Measurements from ENCODE around the gene WDR59.

The WDR59 gene

DNA sequence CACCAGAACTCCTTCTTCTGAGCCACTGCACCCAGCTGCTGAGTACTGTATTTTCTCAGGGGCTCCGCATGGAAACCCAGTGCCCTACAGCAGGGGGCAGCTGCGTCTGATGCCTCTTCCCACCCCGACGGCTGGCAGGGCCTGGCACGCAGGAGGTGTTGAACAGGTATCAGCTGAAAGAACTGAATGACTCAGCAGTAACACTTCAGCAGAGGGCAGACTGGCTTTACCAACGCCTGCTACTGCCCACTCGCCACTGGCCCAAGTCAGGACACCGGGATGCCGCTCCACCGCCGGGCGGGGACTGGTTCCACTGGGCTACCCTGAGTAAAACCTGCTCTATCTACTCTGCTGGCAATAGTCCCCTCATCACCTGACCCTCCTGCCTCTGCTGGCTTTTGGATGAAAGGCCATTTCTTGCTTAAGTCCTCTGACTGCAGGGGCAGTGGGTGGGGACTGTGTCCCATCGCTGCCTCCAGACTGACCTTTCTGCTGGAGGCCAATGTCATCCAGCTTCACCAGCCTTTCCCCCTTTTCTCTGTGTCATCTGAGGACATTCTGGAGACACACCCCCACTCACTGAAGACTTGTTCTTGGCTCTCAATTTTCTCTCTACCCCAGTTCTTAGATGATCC lies 109.9 kb downstream of the WDR59 start:
- H3K4me3 ChIP-seq (ENCODE audit: low read depth, low read length): no peak overlapping the region
- no peak for DNase-seq (ENCODE audit: low read depth)
- no peak for TF ChIP-seq CTCF (IDR thresholded peaks at IDR 0.05; ENCODE audit: insufficient read depth, low read depth, low read length, missing control alignments)

- TF ChIP-seq CTCF (IDR thresholded peaks at IDR 0.05; ENCODE audit: insufficient read depth, low read depth, low read length, missing control alignments): no peak
- no peak overlapping the region for H3K4me3 ChIP-seq (ENCODE audit: low read depth, low read length)
- no peak for DNase-seq (ENCODE audit: low read depth)
These were observed 110.8 kb downstream of the WDR59 start for GRCh38 chr16:74874123-74874522.

DNA sequence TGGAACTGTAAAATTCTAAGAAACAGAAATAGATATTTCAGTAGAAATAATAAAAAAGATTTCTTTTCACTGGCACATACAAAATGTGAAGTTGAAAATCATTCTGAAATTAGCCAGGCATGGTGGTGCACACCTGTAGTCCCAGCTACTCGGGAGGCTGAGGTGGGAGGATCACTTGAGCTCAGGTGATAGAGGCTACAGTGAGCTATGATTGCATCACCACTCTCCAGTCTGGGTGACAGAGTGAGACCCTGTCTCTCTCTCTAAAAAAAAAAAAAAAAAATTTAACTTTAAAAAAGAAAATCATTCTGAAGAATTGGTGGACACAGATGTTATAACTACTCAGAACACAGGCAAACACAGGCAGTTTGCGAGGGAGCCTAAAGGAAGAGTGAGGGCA lies 112.6 kb downstream of the WDR59 start:
- H3K4me3 ChIP-seq (ENCODE audit: low read depth, low read length): no peak overlapping the region
- no peak for TF ChIP-seq CTCF (IDR thresholded peaks at IDR 0.05; ENCODE audit: insufficient read depth, low read depth, low read length, missing control alignments)
- no peak for DNase-seq (ENCODE audit: low read depth)

DNA sequence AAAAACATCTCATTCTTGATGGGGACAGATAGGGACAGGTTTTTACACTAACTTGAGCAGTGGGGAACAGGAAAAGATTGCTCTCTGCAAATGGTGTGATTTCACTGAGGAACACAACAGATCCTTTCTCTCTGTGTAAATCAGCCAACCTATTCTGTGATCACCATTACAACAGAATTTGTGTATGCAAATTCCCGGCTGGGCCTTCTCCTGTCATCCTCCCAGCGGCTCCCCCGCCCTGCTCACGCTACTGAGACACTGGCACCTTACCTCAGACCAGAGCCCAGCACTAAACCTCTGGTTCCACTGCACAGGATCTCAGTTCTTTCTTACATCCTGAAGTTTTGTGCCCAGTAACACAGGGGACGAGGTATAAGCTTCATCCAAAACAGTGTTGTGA lies 113.3 kb downstream of the WDR59 start:
- TF ChIP-seq CTCF (IDR thresholded peaks at IDR 0.05; ENCODE audit: insufficient read depth, low read depth, low read length, missing control alignments): no peak

DNA sequence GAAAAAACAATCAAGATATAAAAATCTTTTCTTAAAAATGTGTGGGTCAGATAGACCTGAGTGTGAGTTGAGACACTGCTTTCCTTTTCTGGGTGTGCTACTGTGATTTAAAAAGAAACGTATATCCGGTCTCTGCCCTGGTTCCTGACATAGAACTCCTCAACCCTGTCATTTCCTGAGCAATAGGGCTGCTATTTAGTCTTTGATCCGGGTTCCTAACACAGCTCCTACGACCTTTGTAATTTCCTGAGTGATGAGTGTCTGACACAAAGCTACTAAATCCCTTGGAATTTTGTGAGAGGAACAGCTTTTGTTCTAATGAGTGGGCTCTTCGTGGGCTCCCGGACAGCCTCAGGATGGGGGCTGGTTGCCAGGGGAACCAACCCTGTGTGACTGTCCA lies 116.4 kb downstream of the WDR59 start:
- H3K4me3 ChIP-seq (ENCODE audit: low read depth, low read length): no peak overlapping the region
- no peak for TF ChIP-seq CTCF (IDR thresholded peaks at IDR 0.05; ENCODE audit: insufficient read depth, low read depth, low read length, missing control alignments)
- no peak for DNase-seq (ENCODE audit: low read depth)

More for the DNA sequence above, 113.3 kb downstream of the WDR59 start:
- no peak overlapping the region for H3K4me3 ChIP-seq (ENCODE audit: low read depth, low read length)
- no peak for DNase-seq (ENCODE audit: low read depth)

- no peak for DNase-seq (ENCODE audit: low read depth)
- no peak overlapping the region for H3K4me3 ChIP-seq (ENCODE audit: low read depth, low read length)
- TF ChIP-seq CTCF (IDR thresholded peaks at IDR 0.05; ENCODE audit: insufficient read depth, low read depth, low read length, missing control alignments): no peak
These were observed 116.9 kb downstream of the WDR59 start for GRCh38 chr16:74868035-74868434.

DNA sequence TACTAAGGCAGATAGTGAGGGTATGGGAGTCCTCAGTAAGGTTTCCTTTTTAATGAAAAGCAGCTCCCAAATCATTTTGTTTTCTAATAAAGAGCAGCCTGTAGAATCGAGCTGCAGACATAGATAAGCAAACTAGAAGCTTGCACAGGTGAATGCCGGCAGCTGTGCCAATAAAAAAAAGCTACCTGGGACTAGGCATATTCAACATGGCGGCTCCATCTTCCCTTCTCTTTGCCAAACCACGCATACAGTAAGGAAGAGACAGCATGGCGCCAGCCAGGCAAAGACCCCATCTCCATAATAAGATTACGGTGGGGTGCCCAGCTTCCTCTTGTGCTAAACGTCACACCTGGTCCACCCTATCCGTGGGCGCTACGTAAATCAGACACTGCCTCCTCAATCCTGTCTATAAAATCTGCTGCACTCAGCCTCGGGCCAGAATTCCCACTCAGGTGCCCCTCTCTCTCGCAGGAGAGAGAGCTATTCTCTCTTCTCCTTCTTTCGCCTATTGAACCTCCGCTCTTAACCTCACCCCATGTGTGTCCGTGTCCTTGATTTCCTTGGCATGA lies 117.6 kb downstream of the WDR59 start:
- H3K4me3 ChIP-seq (ENCODE audit: low read depth, low read length): no peak overlapping the region
- TF ChIP-seq CTCF (IDR thresholded peaks at IDR 0.05; ENCODE audit: insufficient read depth, low read depth, low read length, missing control alignments): no peak
- no peak for DNase-seq (ENCODE audit: low read depth)
